WTC11 (cell line): Measurements from ENCODE around the gene EEFSEC. TPM values are rescaled to one million over a fixed set of nuclear protein-coding genes. Genes with fewer than 3 reads are reported as not detected.

Experiments used
- ATAC-seq: fragments of 200-7000 bp; cut with Tn5 transposase; 2 replicates; pipeline ENCODE4 v1.10.0; 2021; ENCODE audit warnings: mild to moderate bottlenecking, moderate library complexity
- CTCF ChIA-PET: fragments of 300-600 bp; sonication (Branson Sonifier 250); formaldehyde crosslinking; loops from one replicate; lab custom pipeline; 2021; ENCODE audit warnings: antibody characterized with exemption; lab: Charles Lee
- POLR2A ChIA-PET: fragments of 350-600 bp; sonication (Branson Sonifier 250); formaldehyde crosslinking; loops from one replicate; lab custom pipeline; 2021; ENCODE audit warnings: antibody characterized with exemption; lab: Charles Lee
- DNase-seq: peaks from one replicate; pipeline ENCODE4 v3.0.0; 2021; ENCODE audit warnings: low spot score
- H3K27ac Mint-ChIP-seq: 2 replicates; pipeline ENCODE4 v1.8.0; 2021; ENCODE audit warnings: mixed read lengths
- H3K27me3 Mint-ChIP-seq: 2 replicates; pipeline ENCODE4 v1.8.0; 2021; ENCODE audit warnings: low read depth, mild to moderate bottlenecking, moderate library complexity, mixed read lengths
- H3K36me3 Mint-ChIP-seq: 2 replicates; pipeline ENCODE4 v1.8.0; 2021; ENCODE audit warnings: mixed read lengths
- H3K4me1 Mint-ChIP-seq: 2 replicates; pipeline ENCODE4 v1.8.0; 2022; ENCODE audit warnings: mixed read lengths
- H3K4me3 Mint-ChIP-seq: 2 replicates; pipeline ENCODE4 v1.8.0; 2021; ENCODE audit warnings: mild to moderate bottlenecking, moderate library complexity, mixed read lengths
- H3K9me3 Mint-ChIP-seq: 2 replicates; pipeline ENCODE4 v1.8.0; 2021; ENCODE audit warnings: mixed read lengths
- ELF4 ChIP-seq: sonication (generic); formaldehyde crosslinking; IDR thresholded peaks from 2 replicates; pipeline ENCODE4 v1.8.1; 2022; ENCODE audit warnings: low read depth, mild to moderate bottlenecking, moderate library complexity, missing genetic modification reagents
- EMX1 ChIP-seq: fragments of 250-450 bp; sonication (Bioruptor Pico); IDR thresholded peaks from 2 replicates; pipeline ENCODE4 v1.8.0; 2021; ENCODE audit warnings: mild to moderate bottlenecking
- GRHL2 ChIP-seq: fragments of 250-450 bp; sonication (Bioruptor Pico); IDR thresholded peaks from 2 replicates; pipeline ENCODE4 v1.8.0; 2022; ENCODE audit warnings: mild to moderate bottlenecking, moderate library complexity; ENCODE audit not compliant: insufficient replicate concordance, severe bottlenecking
- KAT7 ChIP-seq: sonication (generic); formaldehyde crosslinking; IDR thresholded peaks from 2 replicates; pipeline ENCODE4 v1.8.1; 2023; ENCODE audit warnings: missing genetic modification reagents, mild to moderate bottlenecking, borderline replicate concordance
- NFATC4 ChIP-seq: fragments of 250-450 bp; sonication (Bioruptor Pico); IDR thresholded peaks from 2 replicates; pipeline ENCODE4 v1.9.0; 2021; ENCODE audit warnings: mild to moderate bottlenecking
- NFYB ChIP-seq: sonication (generic); formaldehyde crosslinking; conservative IDR thresholded peaks from 2 replicates; pipeline ENCODE4 v1.8.0; 2022; ENCODE audit warnings: low read depth, missing genetic modification reagents
- NR3C1 ChIP-seq: sonication (generic); formaldehyde crosslinking; conservative IDR thresholded peaks from 2 replicates; pipeline ENCODE4 v1.8.1; 2023; ENCODE audit warnings: low read depth, mild to moderate bottlenecking, missing genetic modification reagents
- RELA ChIP-seq: sonication (generic); formaldehyde crosslinking; IDR thresholded peaks from 2 replicates; pipeline ENCODE4 v1.8.1; 2022; ENCODE audit warnings: missing genetic modification reagents, mild to moderate bottlenecking, borderline replicate concordance
- TEAD1 ChIP-seq: sonication (generic); formaldehyde crosslinking; IDR thresholded peaks from 2 replicates; pipeline ENCODE4 v1.8.0; 2022; ENCODE audit warnings: mild to moderate bottlenecking, missing genetic modification reagents
- ZNF317 ChIP-seq: sonication (generic); formaldehyde crosslinking; IDR thresholded peaks from 2 replicates; pipeline ENCODE4 v1.8.1; 2023; ENCODE audit warnings: low read depth, mild to moderate bottlenecking, moderate library complexity, missing genetic modification reagents, borderline replicate concordance
- ZNF423 ChIP-seq: fragments of 250-450 bp; sonication (Bioruptor Pico); IDR thresholded peaks from 2 replicates; pipeline ENCODE4 v2.1.2; 2022; ENCODE audit warnings: mild to moderate bottlenecking, moderate library complexity
- total RNA-seq: library from RNA; stranded (reverse); gene quantifications from 3 replicates; pipeline ENCODE4 v1.2.3, GENCODE V29; 2021
- TF ChIP-seq, protein P1 (sequence below): sonication (generic); formaldehyde crosslinking; conservative IDR thresholded peaks from 2 replicates; pipeline ENCODE4 v1.8.1; 2023; ENCODE audit warnings: mild to moderate bottlenecking, low read depth, missing genetic modification reagents, moderate library complexity
- TF ChIP-seq, protein P2 (sequence below): sonication (generic); formaldehyde crosslinking; IDR thresholded peaks from 2 replicates; pipeline ENCODE4 v1.8.1; 2022; ENCODE audit warnings: low read depth, mild to moderate bottlenecking, moderate library complexity, missing genetic modification reagents, borderline replicate concordance
- TF ChIP-seq, protein P3 (sequence below): sonication (generic); formaldehyde crosslinking; IDR thresholded peaks from 2 replicates; pipeline ENCODE4 v1.8.0; 2022; ENCODE audit warnings: mild to moderate bottlenecking, missing genetic modification reagents
- TF ChIP-seq, protein P4 (sequence below): sonication (generic); formaldehyde crosslinking; IDR thresholded peaks from 2 replicates; pipeline ENCODE4 v1.8.0; 2022; ENCODE audit warnings: mild to moderate bottlenecking, missing genetic modification reagents
- TF ChIP-seq, protein P5 (sequence below): fragments of 250-450 bp; sonication (Bioruptor Pico); IDR thresholded peaks from 2 replicates; pipeline ENCODE4 v1.9.0; 2021; ENCODE audit warnings: mild to moderate bottlenecking
- TF ChIP-seq, protein P6 (sequence below): fragments of 250-450 bp; sonication (Bioruptor Pico); IDR thresholded peaks from 2 replicates; pipeline ENCODE4 v2.1.2; 2022; ENCODE audit warnings: mild to moderate bottlenecking, moderate library complexity
- TF ChIP-seq, protein P7 (sequence below): sonication (generic); formaldehyde crosslinking; IDR thresholded peaks from 2 replicates; pipeline ENCODE4 v1.8.0; 2023; ENCODE audit warnings: mild to moderate bottlenecking, missing genetic modification reagents

Gene EEFSEC
- total RNA-seq, 1 experiment from 2014 or later, result 13.7 TPM

DNA sequence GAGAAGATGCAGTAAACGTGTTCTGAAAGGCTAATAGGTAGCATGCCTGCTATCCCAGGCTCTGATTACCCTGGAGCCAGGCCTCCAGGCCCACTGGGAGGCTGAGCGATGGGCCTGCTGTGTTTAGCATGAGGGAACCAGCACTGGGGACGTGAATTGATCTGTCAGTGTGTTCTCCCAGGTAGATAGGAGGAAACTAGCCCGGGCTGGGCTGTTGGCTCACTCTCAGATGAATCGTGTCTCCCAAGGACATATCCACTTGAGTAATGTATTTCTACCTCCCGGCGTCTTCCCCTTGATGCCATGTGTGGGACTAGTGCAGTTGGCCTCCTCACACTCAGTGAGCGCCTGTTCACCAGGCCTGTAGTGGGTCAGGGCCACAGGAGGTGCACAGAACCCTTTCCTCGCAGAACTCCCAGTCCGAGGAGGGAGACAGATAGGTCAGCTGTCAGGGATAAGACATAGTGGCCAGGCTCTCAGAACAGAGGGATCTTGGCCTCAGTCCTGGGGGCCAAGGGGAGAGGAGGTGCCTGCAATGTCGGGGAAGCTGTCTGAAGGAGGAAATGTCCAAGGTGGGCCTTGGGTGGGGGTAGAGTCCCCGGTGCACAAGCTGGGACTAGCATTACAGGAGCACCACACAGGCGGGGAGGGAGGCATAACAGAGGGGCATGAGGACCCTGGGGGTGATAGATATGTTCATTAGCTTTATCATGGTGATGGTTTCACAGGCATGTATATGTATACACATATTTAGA lies 201.7 kb downstream of the EEFSEC start:
- Mint-ChIP-seq H3K27me3 (no peaks in the 10 kb centered on the region), H3K9me3 (no peaks in the 10 kb centered on the region), H3K27ac (no peak overlapping the region), H3K4me3 (no peak overlapping the region), H3K4me1 (no peaks in the 10 kb centered on the region), H3K36me3 (peaks cover 4% of the 10 kb centered on the region; the same call in 1 of the 2 replicates)
- no peak for DNase-seq
- CTCF ChIA-PET, result interaction anchor here (0.6 to 1.5 kb wide), 5 partner anchors 9 to 129 kb away, joined by 3 to 7 read pairs (median 4); no protein-coding TSS in a partner anchor
- TF ChIP-seq, protein P1, sequence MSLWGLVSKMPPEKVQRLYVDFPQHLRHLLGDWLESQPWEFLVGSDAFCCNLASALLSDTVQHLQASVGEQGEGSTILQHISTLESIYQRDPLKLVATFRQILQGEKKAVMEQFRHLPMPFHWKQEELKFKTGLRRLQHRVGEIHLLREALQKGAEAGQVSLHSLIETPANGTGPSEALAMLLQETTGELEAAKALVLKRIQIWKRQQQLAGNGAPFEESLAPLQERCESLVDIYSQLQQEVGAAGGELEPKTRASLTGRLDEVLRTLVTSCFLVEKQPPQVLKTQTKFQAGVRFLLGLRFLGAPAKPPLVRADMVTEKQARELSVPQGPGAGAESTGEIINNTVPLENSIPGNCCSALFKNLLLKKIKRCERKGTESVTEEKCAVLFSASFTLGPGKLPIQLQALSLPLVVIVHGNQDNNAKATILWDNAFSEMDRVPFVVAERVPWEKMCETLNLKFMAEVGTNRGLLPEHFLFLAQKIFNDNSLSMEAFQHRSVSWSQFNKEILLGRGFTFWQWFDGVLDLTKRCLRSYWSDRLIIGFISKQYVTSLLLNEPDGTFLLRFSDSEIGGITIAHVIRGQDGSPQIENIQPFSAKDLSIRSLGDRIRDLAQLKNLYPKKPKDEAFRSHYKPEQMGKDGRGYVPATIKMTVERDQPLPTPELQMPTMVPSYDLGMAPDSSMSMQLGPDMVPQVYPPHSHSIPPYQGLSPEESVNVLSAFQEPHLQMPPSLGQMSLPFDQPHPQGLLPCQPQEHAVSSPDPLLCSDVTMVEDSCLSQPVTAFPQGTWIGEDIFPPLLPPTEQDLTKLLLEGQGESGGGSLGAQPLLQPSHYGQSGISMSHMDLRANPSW, result no peak
- TF ChIP-seq, protein P2, sequence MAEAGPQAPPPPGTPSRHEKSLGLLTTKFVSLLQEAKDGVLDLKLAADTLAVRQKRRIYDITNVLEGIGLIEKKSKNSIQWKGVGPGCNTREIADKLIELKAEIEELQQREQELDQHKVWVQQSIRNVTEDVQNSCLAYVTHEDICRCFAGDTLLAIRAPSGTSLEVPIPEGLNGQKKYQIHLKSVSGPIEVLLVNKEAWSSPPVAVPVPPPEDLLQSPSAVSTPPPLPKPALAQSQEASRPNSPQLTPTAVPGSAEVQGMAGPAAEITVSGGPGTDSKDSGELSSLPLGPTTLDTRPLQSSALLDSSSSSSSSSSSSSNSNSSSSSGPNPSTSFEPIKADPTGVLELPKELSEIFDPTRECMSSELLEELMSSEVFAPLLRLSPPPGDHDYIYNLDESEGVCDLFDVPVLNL (CRISPR knock-in tag), result no peak
- TF ChIP-seq RELA (CRISPR knock-in tag) (no peak), TEAD1 (CRISPR knock-in tag) (no peak), EMX1 (CRISPR knock-in tag) (no peak), KAT7 (no peak), NR3C1 (CRISPR knock-in tag) (no peak)
- TF ChIP-seq, protein P3, sequence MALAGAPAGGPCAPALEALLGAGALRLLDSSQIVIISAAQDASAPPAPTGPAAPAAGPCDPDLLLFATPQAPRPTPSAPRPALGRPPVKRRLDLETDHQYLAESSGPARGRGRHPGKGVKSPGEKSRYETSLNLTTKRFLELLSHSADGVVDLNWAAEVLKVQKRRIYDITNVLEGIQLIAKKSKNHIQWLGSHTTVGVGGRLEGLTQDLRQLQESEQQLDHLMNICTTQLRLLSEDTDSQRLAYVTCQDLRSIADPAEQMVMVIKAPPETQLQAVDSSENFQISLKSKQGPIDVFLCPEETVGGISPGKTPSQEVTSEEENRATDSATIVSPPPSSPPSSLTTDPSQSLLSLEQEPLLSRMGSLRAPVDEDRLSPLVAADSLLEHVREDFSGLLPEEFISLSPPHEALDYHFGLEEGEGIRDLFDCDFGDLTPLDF (CRISPR knock-in tag), result no peak
- TF ChIP-seq, protein P4, sequence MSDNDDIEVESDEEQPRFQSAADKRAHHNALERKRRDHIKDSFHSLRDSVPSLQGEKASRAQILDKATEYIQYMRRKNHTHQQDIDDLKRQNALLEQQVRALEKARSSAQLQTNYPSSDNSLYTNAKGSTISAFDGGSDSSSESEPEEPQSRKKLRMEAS, result no peak
- POLR2A ChIA-PET, result no interaction called here
- ATAC-seq, result no peak

DNA sequence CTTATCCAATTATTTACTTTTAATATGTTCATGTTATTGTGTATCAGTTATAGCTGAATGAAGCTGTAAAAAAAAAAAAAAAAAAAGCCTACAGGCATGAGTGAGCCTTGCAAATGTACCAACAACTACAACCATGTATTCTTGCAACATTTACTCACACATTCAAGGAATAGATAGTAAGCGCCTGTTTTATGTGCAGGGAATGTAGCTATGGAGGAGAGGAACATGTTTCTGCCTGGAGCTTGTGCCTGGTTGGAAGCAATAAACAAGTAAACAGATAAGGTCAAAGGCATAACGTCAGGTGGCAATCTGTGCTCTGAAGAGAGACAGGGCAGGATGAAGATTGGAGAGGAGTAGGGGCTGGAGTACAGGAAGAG lies 202.2 kb downstream of the EEFSEC start:
- H3K4me1 Mint-ChIP-seq, result no peaks in the 10 kb centered on the region
- DNase-seq (no peak), ATAC-seq (no peak)
- H3K27me3 Mint-ChIP-seq, result no peaks in the 10 kb centered on the region
- CTCF ChIA-PET, result interaction anchor here (0.6 to 1.5 kb wide), 5 partner anchors 9 to 129 kb away, joined by 3 to 7 read pairs (median 4); no protein-coding TSS in a partner anchor
- TF ChIP-seq ZNF317 (CRISPR knock-in tag) (no peak), ZNF423 (CRISPR knock-in tag) (no peak), ELF4 (CRISPR knock-in tag) (no peak), NFYB (CRISPR knock-in tag) (no peak), GRHL2 (CRISPR knock-in tag) (no peak), NFATC4 (CRISPR knock-in tag) (no peak)
- TF ChIP-seq, protein P5, sequence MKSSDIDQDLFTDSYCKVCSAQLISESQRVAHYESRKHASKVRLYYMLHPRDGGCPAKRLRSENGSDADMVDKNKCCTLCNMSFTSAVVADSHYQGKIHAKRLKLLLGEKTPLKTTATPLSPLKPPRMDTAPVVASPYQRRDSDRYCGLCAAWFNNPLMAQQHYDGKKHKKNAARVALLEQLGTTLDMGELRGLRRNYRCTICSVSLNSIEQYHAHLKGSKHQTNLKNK (CRISPR knock-in tag), result no peak
- TF ChIP-seq, protein P6, sequence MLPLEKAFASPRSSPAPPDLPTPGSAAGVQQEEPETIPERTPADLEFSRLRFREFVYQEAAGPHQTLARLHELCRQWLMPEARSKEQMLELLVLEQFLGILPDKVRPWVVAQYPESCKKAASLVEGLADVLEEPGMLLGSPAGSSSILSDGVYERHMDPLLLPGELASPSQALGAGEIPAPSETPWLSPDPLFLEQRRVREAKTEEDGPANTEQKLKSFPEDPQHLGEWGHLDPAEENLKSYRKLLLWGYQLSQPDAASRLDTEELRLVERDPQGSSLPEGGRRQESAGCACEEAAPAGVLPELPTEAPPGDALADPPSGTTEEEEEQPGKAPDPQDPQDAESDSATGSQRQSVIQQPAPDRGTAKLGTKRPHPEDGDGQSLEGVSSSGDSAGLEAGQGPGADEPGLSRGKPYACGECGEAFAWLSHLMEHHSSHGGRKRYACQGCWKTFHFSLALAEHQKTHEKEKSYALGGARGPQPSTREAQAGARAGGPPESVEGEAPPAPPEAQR (CRISPR knock-in tag), result no peak
- TF ChIP-seq, protein P7, sequence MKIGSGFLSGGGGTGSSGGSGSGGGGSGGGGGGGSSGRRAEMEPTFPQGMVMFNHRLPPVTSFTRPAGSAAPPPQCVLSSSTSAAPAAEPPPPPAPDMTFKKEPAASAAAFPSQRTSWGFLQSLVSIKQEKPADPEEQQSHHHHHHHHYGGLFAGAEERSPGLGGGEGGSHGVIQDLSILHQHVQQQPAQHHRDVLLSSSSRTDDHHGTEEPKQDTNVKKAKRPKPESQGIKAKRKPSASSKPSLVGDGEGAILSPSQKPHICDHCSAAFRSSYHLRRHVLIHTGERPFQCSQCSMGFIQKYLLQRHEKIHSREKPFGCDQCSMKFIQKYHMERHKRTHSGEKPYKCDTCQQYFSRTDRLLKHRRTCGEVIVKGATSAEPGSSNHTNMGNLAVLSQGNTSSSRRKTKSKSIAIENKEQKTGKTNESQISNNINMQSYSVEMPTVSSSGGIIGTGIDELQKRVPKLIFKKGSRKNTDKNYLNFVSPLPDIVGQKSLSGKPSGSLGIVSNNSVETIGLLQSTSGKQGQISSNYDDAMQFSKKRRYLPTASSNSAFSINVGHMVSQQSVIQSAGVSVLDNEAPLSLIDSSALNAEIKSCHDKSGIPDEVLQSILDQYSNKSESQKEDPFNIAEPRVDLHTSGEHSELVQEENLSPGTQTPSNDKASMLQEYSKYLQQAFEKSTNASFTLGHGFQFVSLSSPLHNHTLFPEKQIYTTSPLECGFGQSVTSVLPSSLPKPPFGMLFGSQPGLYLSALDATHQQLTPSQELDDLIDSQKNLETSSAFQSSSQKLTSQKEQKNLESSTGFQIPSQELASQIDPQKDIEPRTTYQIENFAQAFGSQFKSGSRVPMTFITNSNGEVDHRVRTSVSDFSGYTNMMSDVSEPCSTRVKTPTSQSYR (CRISPR knock-in tag), result no peak
- H3K36me3 Mint-ChIP-seq, result peaks cover 4% of the 10 kb centered on the region; the same call in 1 of the 2 replicates
- POLR2A ChIA-PET, result no interaction called here
- H3K27ac Mint-ChIP-seq, result no peak overlapping the region
- no peak overlapping the region for H3K4me3 Mint-ChIP-seq
- H3K9me3 Mint-ChIP-seq, result no peaks in the 10 kb centered on the region
